ENCODE data around the gene SIAH2. TPM values are rescaled to one million over a fixed set of nuclear protein-coding genes. Genes with fewer than 3 reads are reported as not detected.

The SIAH2 gene
- total and polyA plus RNA-seq, 2 of the 8 experiments (the other 6 are each of a cell fraction or from before 2014, with no cell fraction given): 23.9 to 34.2 TPM

GRCh38 chr3:150764566-150764965 lies 1.6 kb upstream of the SIAH2 start:
- no peak overlapping the region for H2AK5ac ChIP-seq (ENCODE audit: low read depth, low read length)
- WGBS, 2 experiments (ENCODE audit: extremely low coverage in 1 of 2, insufficient coverage in 1 of 2, insufficient read length in 1 of 2, insufficient replicate concordance in 2 of 2, low coverage in 1 of 2, low lambda C conversion rate in 2 of 2, missing lambda C conversion rate in 1 of 2): 83% methylated on average over 5 of the region's 5 CpGs; no CpG with 5 or more reads in 1 of the 2 experiments
- H3K36me3 ChIP-seq (ENCODE audit: control insufficient read depth in 2 of 4, insufficient read depth in 4 of 4, low read length in 3 of 4): no peaks in the 10 kb centered on the region
- no peak overlapping the region for H2BK120ac ChIP-seq (replicated peaks; ENCODE audit: low read depth, low read length)
- peaks cover 0 to 13% of the 10 kb centered on the region in 2 experiments; a peak in 2 of 4 replicates for H3K79me2 ChIP-seq (ENCODE audit: control insufficient read depth in 1 of 2, insufficient read depth in 2 of 2, low read length in 2 of 2)
- H2BK12ac ChIP-seq (ENCODE audit: low read depth, low read length): no peak overlapping the region
- H3K9me3 ChIP-seq (ENCODE audit: insufficient read depth in 2 of 2, low read depth in 1 of 2, low read length in 1 of 2): no peaks in the 10 kb centered on the region
- H3K79me1 ChIP-seq (ENCODE audit: low read depth, low read length): no peaks in the 10 kb centered on the region; the same call in 1 of the 2 replicates
- no peaks in the 10 kb centered on the region for H4K20me1 ChIP-seq (replicated peaks in 1 of 2; ENCODE audit: control insufficient read depth in 1 of 2, insufficient read depth in 2 of 2, low read length in 2 of 2)
- H2BK20ac ChIP-seq (ENCODE audit: low read length): no peak overlapping the region
- DNase-seq (ENCODE audit: low read depth in 1 of 2, low spot score in 2 of 2): no peak
- H3K18ac ChIP-seq (ENCODE audit: extremely low read depth, low read length): no peak overlapping the region
- H3K9ac ChIP-seq (replicated peaks in 1 of 4; ENCODE audit: extremely low read depth in 1 of 4, low read depth in 3 of 4, low read length in 3 of 4): no peak overlapping the region
- no peak overlapping the region for H2AFZ ChIP-seq (ENCODE audit: low read length)
- peak overlapping the region in 1 of 4 experiments; percentile 79; a peak in 1 of 8 replicates for H3K4me3 ChIP-seq (ENCODE audit: extremely low read depth in 1 of 4, insufficient read depth in 2 of 4, low read depth in 3 of 4, low read length in 4 of 4)
- H3K14ac ChIP-seq (ENCODE audit: insufficient read length): no peak overlapping the region
- H2BK15ac ChIP-seq (ENCODE audit: low read length): no peak overlapping the region
- H3K23ac ChIP-seq (ENCODE audit: insufficient read length): no peak overlapping the region
- peaks cover 0 to 7% (median 3%) of the 10 kb centered on the region in 4 experiments; a peak in 4 of 7 replicates for H3K27me3 ChIP-seq (replicated peaks in 1 of 4; ENCODE audit: control insufficient read depth in 3 of 4, extremely low read depth in 1 of 4, insufficient read depth in 3 of 4, low read length in 3 of 4)
- peaks cover 9% of the 10 kb centered on the region for H3K23me2 ChIP-seq (ENCODE audit: low read depth, low read length)
- no peak overlapping the region for H2BK5ac ChIP-seq (ENCODE audit: low read depth, low read length)
- no peak overlapping the region for H4K5ac ChIP-seq (ENCODE audit: insufficient read length, low read depth, low read length)
- no peak for FAIRE-seq
- ChIA-PET POLR2A (ENCODE audit: partially characterized antibody) (interaction anchor here (0.8 to 1.2 kb wide), 2 partner anchors 9 to 219 kb away, joined by 3 read pairs; no protein-coding TSS in a partner anchor), CTCF (ENCODE audit: partially characterized antibody) (interaction anchor here (0.6 to 4.8 kb wide), 13 partner anchors 11 to 380 kb away, joined by 3 to 23 read pairs (median 4); no protein-coding TSS in a partner anchor)
- H3K4me2 ChIP-seq (ENCODE audit: insufficient read depth in 1 of 2, low read depth in 2 of 2, low read length in 2 of 2): peak overlapping the region; percentile 84 to 99; a peak in 1 of 4 replicates
- no peak overlapping the region for H3K27ac ChIP-seq (ENCODE audit: low read depth, low read length)
- no peak overlapping the region for H4K8ac ChIP-seq (ENCODE audit: extremely low read depth, insufficient read depth, low read length)
- no peak overlapping the region for H3K4ac ChIP-seq (replicated peaks; ENCODE audit: insufficient read length, low read depth, low read length)
- H3K4me1 ChIP-seq (replicated peaks in 1 of 4; ENCODE audit: control insufficient read depth in 3 of 4, insufficient read depth in 4 of 4, low read length in 3 of 4): peaks cover 5 to 12% (median 10%) of the 10 kb centered on the region in 4 experiments; a peak in 5 of 7 replicates
- no peak overlapping the region for H4K91ac ChIP-seq (replicated peaks; ENCODE audit: insufficient read length, low read length)
- no peak overlapping the region for H3K56ac ChIP-seq (replicated peaks; ENCODE audit: insufficient read length, low read depth, low read length)
- no peak for TF ChIP-seq CTCF (IDR thresholded peaks at IDR 0.05; ENCODE audit: control extremely low read depth in 1 of 3, insufficient read depth in 1 of 3, low read depth in 1 of 3, low read length in 3 of 3)
- TF ChIP-seq KDM4A (IDR thresholded peaks at IDR 0.05; ENCODE audit: low read depth, low read length, severe bottlenecking): no peak
- TF ChIP-seq EZH2 (IDR thresholded peaks at IDR 0.05; ENCODE audit: low read depth, low read length, severe bottlenecking): no peak
- no peak for TF ChIP-seq GABPA (IDR thresholded peaks at IDR 0.05; ENCODE audit: borderline replicate concordance, insufficient read depth, low read length)
- TF ChIP-seq PHF8 (conservative IDR thresholded peaks at IDR 0.05; ENCODE audit: low read depth, low read length): no peak
- TF ChIP-seq CEBPB (IDR thresholded peaks at IDR 0.05; ENCODE audit: low read depth, low read length): no peak
- no peak for TF ChIP-seq MAX (IDR thresholded peaks at IDR 0.05)
- TF ChIP-seq JUN (IDR thresholded peaks at IDR 0.05; ENCODE audit: low read depth, low read length): no peak
- no peak for TF ChIP-seq CTBP2 (IDR thresholded peaks at IDR 0.05; ENCODE audit: borderline replicate concordance, insufficient read depth, insufficient read length, low read length)
- no peak for TF ChIP-seq RBBP5 (IDR thresholded peaks at IDR 0.05; ENCODE audit: borderline replicate concordance, low read depth, low read length)
